Femur (tissue), 1 donor: ENCODE measurements around the gene LPAR3.

Source experiments
- DNase-seq: peaks from one replicate; pipeline ENCODE4 v3.0.0-alpha.2; 2017

LPAR3 gene

GRCh38 chr1:84773195-84773594 is 119.8 kb downstream of the LPAR3 start:
- no peak for DNase-seq

DNA sequence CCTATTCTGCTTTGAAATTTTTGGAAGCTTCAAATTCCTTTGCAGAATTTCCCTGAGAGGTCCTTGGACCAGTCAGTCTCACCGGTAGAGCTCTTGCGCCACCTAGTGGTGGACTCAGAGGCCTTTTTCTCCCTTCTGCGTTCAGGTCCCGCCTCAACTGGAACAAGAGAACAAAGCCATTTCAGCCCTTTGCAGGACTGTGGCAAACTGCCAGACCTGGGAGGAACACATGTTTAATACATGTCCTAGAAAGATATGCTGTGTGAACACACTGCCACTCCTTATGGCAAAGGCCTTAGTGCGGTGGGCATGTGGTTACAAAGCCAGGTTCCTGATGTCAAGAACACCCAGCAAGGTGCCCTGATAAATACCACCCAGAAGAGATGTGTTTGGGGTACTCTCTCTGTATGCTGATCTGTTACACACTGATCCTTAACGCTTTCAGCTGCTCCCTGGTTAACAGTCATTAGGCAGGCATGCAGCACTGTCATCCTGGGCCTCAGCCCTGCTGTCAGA is 120.5 kb downstream of the LPAR3 start:
- DNase-seq, result peak; percentile 88

DNA sequence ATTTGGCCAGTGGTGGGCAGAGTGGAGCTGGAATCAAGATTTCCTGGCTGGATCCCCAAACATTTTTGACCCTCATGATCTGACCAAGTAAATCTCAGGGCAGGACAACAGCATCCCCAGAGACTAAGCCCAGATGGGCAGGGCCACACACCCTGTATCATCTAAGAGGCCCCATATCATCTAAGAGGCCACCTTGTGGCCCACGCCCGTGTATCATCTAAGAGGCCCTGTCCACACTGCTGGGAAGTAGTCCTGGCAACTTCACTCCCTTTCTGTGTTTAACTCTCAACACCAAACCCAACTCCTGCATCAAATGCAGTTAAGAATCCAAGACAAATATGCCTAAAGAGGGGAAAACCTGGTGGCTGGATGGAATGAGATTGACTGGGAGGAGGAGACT is 121.1 kb downstream of the LPAR3 start:
- no peak for DNase-seq

GRCh38 chr1:84770481-84770880 is 122.5 kb downstream of the LPAR3 start:
- no peak for DNase-seq

GRCh38 chr1:84769636-84770035 is 123.4 kb downstream of the LPAR3 start:
- no peak for DNase-seq

DNA sequence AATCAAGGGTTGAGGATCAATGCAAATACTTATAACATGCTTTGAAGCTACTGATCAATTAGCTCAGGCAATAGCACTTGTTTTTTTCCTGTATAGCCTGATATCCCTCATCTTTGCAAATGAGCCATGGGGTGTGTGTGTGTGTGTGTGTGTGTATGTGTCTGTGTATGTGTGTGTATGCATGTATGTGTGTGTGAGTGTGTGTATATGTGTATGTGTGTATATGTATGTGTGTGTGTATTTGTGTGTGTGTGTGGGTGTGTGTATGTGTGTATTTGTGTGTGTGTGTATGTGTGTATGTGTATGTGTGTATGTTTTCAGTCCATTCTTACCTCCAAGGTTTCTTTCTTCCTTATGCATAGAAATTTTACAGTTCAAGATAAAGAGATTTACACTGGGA is 124.4 kb downstream of the LPAR3 start:
- DNase-seq, result no peak

- no peak for DNase-seq
Measured at GRCh38 chr1:84763912-84764680, 128.9 kb downstream of the LPAR3 start.

DNA sequence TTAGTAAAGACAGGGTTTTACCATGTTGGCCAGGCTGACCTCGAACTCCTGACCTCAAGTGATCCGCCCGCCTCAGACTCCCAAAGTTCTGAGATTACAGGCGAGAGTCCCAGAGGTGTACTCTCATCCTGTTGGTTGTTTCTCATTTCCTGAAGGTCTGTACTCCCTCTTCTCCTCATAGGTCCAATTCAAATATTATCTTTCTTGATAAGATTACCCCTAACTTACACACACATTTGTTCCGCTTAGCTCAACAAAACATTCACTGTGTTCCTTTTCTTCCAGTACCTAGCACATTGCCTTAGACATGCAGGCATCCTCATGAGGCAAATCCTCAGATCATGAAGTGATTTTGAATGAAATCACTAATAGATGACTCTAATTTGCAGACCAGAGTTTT is 130.3 kb downstream of the LPAR3 start:
- DNase-seq, result no peak
